Measurements from ENCODE around the gene PDCL2.
A peak's percentile ranks its signal among the peaks of the same experiment; 100 is the strongest.
"Not testable (repeated sequence)": the region's sequence is repeated elsewhere in the genome, so short reads cannot be mapped to it uniquely, and the experiment has no call there.

Gene PDCL2

DNA sequence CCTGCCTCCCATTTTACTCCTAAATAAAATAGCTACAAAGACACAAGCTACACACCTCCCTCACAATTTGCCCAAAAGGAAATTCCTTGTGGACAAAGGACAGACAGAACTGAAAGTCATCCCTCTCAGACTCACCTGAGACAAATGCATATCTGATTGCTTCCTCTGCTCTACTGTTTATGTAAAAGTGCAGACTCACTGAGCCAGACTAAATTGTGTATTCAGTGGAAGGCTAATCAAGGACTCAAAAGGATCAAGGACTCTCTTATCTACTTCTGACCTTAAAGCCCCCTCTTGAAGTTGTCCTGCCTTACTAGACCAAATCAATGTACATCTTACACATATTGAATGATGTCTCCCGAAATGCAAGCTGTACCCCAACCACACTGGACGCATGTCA lies 3.9 kb downstream of the PDCL2 start:
- no peak for DNase-seq (ENCODE audit: low read depth)

DNA sequence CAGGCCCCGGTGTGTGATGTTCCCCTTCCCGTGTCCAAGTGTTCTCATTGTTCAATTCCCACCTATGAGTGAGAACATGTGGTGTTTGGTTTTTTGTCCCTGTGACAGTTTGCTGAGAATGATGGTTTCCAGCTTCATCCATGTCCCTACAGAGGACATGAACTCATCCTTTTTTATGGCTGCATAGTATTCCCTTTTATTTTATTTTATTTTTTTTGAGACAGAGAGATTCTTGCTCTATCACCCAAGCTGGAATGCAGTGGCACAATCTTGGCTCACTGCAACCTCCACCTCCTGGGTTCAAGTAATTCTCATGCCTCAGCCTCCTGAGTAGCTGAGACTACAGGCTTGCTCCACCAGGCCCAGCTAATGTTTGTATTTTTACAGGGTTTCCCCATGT lies 9.3 kb downstream of the PDCL2 start:
- DNase-seq (ENCODE audit: low read depth) = not testable (repeated sequence)

DNA sequence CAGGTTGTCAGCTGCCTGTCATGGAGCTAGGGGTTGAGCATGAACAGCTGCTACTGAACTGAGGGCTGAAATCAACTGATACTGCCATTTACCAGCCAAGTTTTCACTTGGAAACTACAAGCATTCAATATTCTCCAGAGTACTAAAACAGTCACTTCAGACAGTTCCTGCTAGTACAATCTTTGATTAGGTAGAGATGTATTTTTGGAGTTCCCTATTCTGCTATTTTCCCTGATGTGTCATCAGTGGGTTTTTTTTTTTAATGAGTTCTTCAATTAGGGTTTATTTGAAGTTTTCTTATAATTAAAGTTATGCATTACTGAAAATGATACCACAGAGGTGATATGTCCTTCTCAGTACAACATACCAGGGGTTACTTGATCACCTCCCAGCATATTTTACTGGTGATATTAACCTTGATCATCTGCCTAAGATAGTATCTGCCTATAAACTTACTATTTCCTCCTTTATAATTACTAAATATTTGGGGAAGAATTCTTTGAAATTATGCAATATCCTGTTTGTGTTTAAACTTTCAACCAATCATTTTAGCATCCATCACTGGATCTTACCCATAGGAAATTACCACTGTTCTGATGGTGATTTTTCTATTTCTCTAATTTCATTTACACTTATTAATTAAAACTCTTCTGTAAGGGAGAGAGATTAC lies 13.6 kb downstream of the PDCL2 start:
- no peak for DNase-seq (ENCODE audit: low read depth)

DNA sequence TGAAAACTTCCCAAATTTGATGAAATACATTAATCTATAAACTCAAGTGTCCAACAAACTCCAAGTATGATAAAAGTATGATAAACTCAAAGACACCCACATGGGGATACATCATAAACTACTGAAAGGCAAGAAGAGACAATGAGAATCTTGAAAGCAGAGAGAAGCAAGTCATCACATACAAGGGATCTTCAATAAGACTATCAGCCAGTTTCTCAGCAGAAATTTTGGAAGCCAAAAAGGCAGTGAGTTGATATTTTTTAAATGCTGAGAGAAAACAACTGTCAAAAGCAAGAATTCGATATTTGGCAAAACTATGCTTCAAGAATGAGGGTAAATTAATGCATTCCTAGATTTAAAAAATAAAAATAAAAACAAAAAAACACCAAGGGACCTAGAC lies 16.5 kb downstream of the PDCL2 start:
- no peak for DNase-seq (ENCODE audit: low read depth)

DNA sequence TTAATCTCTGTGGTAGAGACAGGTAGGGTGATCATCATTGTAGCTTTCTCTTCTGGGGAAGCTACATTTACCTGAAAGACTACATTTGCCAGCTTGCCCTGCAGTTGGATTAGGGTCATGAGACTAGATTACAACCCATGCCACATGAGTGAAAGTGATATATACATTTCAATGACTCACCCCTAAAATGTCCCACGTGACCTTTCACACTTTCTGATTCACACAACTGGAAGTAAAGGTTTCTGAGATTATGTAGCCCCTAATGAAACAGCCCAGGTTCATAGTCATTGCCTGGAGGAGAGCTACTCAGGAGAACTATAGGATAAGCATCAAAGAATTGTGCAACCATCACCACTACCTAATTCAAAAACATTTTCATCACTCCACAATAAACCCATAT lies 17.8 kb downstream of the PDCL2 start:
- DNase-seq (ENCODE audit: low read depth) = no peak

DNA sequence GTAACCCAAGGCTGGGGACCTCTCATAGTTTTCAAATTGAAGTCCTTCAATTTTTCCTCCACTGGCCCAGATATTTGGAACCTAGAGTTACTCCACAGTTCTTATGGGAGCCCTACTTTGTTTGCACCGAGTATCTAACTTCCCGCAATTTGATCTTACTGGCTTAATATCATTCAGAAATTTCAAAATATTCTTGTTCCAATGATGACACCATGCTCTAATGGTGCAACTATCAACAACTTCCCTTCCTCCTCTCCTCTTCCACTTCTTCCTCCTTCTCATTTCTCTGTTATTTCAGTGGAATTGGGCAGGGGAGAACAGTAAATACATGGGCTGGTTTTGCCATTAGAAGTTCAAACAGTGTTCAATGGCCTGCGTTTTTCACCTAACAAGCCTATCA lies 20.2 kb downstream of the PDCL2 start:
- no peak for DNase-seq (ENCODE audit: low read depth)

DNA sequence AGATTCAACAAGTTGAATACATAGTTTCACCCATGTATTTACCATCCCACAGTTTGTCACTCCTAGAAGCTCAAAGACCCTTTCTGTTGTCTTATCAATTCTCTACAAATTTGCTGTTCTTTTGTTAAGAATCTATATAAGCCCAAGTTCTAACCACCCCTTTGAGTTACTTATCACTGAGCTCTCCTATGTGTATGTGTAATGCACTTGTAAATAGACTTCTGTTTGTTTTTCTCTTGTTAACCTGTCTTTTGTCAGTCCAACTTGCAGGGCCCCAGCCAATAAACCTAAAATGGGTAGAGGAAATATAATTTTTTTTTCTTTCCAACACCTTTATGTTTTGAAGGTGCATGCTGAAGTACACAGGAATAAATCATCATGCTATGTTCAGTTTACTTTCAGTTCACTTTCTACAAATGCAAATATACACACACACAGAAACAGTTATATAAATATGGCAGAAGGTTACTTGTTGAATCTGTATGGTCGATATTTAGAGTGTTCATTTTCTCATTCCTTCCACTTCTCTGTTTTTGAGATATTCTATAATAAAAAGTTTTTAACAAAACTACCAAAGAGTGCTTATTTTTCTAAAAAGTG lies 23.0 kb downstream of the PDCL2 start:
- DNase-seq (ENCODE audit: low read depth) = no peak

DNA sequence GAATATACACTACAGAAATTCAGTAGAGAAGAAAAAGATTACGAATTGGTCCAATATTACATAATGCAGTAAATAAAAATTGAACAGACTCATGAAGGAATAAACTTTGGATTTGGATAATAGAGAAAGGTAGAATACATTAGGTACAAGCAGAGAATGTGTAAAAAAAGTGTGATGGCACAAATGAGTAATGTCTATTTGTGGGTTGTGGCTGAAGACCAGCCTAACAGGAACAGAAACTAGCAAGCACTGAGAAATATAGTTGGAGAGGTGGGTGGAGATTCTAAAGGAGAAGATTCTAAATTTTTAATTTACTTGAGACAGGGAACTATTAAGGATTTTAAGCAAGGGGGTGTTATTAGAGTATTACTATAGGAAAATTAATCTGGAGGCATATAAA lies 30.2 kb downstream of the PDCL2 start:
- DNase-seq (ENCODE audit: low read depth) = no peak

DNA sequence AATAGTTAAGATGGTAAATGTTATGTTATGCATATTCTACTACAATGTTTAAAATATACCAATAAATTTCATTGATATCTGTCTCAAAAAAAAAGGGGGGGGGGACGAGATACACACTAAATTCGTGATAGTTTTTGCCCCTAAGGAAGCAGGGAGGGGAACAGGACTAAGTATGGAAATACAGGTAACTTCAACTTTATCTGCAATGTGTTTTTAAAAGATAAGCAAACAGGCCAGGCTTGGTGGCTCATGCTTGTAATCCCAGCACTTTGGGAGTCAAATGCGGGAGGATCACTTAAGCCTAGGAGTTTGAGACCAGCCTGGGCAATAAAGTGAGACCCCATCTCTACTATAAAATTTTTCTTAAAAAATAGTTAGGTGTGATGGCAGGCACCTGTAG lies 31.9 kb downstream of the PDCL2 start:
- no peak for DNase-seq (ENCODE audit: low read depth)

DNA sequence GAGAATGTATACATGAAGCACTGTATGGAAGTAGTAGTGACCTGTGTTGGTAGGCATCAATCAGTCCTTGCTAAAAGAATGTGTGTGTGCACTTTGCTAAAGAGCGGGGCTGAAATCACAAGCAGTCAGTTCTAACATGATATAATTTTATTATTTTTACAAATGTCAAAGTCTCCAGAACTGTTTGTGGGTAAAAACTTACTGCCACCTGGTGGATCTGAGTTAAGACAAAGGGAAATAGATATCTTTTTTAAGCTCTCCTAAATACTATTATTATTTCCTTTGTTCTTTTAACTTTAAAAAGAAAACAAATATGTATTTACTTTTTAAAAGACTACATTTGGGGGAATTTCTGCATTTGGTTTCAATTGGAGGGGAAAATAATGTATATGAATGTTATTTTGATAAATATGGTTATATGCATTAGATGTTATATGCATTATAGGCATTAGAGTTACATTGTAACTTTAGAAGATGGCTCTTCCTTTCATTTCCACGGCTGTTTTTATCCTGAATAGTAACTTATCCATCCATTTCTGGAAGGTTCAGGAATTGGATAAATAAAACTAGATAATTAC lies 37.5 kb downstream of the PDCL2 start:
- DNase-seq (ENCODE audit: low read depth) = peak; percentile 43

DNA sequence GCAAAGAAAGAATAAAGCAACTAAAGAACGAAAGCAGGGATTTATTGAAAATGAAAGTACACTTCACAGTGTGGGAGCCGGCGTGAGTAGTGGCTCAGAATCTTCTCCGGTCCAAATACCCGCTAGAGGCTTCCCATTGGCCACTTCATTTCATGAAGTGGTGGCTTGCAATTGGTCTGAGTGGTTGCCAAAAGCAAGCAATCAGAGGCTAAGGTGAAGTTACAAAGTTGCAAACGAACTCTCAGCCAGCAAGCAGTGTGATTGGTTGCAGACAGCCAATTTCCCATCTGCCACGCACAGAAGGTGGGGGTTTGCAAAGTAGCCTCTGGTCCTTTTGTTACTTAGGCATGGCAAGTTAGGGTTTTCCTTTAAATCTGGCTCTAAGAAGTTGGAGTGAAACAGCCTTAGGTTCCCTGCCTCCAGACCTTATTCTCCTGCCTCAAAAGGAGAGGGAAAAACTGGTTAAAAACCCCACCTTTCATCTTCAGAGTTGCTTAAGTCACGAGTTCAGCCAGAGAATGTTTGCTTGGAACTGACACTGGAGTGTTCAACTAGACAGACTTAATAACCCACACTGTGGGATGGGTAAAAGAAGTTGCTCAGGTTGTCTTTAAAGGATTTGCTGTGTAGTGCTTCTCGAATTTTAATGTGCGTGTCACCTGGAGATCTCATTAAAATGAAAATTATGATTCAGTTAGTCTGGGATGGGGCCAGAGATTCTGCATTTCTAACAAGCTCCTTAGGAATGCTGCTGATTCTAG lies 38.4 kb downstream of the PDCL2 start:
- DNase-seq (ENCODE audit: low read depth) = peak; percentile 83

DNA sequence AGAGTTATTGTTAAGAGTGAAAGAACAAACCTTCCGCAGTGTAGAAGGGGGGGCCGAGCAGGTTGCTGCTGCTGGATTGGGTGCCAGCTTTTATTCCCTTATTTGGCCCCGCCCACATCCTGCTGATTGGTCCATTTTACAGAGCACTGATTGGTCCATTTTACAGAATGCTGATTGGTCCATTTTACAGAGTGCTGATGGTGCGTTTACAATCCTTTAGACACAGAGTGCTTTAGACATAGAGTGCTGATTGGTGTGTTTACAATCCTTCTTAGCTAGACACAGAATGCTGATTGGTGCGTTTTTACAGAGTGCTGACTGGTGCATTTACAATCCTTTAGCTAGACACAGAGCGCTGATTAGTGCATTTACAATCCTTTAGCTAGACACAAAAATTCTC lies 40.1 kb downstream of the PDCL2 start:
- not testable (repeated sequence) for DNase-seq (ENCODE audit: low read depth)

DNA sequence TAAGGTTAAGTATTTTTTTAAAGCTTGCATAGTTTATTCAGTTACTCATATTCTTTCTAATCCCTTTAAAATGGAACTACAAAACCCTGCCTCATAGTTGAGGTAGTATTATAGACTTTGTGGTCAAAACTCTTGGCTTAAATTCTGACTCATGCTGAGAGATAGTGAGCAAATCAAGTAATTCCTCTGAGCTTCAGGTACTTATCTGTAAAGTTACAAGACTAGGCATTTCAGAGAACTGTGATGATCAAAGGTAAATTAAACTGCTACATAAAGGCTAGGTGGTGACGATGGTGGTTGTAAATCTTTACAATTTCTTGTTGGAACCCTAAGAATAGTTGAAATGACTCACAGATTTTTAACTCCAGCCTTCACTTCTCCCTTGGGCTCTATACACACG lies 42.2 kb downstream of the PDCL2 start:
- peak; percentile 31 for DNase-seq (ENCODE audit: low read depth)

DNA sequence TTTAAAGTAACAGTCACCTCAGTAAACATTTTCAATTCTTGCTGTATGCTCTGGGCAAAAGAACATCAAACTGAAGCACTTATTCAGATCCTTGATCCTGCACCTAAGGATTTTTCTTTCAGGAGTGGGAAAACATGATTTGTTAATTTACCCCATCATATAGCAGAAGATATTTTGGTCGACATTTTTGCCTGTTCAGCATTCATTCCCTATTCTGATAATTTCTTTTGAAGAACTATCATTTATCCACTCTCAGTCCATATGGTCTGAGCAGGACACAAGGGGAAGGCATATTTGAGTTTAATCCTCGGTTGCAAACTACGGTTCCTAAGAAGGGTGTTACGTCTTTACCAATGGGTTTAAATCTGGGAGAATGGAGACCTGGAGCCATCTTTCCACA lies 44.1 kb downstream of the PDCL2 start:
- no peak for DNase-seq (ENCODE audit: low read depth)

DNA sequence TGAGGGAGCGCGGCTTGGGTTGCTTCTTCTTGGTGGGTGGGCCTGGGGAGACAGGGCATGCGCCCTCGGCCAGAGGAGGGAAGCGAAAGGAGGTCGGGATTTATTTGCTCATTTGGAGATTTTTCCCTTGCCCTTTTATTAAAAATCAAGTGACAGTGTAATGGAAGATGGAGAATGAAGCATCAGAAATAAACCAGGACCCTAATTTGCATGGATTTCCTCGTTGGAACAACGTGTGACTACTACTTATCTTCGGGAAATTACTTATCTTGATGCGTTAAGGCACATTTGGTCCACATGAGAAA lies 44.6 kb downstream of the PDCL2 start:
- no peak for DNase-seq (ENCODE audit: low read depth)

DNA sequence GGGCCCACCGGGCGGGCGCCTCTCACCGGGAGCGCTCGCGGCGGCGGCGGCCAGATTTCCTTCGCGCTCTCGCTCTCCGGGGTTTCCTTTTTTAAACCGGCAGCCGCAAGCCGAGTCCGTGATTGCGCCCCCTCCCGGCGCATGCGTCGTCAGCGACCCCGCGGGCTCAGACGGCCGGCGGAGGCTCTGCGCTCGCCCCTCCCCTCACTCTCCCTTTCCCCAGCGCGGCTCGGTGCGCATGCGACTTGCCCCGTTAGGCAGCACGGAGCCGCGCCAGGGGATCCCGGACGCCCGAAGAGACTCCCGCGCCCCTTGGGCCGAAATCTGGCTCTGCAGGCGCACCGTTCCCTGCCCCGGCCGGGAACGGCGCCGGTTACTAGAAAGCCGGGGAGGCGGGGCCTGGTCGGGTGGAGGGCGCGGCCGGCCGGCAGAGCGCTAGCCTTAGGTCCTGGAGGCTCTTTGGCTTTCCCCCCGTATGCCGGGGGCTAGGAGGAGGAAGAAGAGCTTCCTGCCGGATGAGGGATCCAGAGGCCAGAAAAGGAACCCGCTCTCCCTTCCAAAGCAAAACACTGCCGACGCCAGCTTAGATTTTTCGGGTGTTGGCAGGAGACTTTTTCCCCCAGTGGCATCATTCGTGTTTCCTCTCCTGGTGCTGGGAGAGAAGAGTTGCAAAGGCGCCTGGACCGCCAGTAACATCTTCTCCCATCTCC lies 45.1 kb downstream of the PDCL2 start, which contains the start of gene CLOCK:
Gene CLOCK (minus strand): TSS at position 154 of the 710 bp plus-strand sequence. CDS start 64,124 bp downstream, outside the sequence.
- DNase-seq (ENCODE audit: low read depth) = peak; percentile 72

DNA sequence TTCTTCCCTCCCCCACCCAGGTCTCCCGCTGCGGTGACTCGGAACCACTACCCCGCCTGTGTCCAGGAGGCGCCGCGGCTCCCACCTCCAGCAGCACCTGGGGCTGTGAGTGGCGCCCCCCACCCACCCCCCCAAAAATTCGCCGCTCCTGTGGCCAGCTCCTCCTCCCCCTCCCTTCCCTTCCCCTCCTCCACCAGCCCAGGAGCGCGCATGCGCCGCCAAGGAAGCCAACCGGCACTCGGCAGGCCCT lies 45.6 kb downstream of the PDCL2 start:
- no peak for DNase-seq (ENCODE audit: low read depth)

DNA sequence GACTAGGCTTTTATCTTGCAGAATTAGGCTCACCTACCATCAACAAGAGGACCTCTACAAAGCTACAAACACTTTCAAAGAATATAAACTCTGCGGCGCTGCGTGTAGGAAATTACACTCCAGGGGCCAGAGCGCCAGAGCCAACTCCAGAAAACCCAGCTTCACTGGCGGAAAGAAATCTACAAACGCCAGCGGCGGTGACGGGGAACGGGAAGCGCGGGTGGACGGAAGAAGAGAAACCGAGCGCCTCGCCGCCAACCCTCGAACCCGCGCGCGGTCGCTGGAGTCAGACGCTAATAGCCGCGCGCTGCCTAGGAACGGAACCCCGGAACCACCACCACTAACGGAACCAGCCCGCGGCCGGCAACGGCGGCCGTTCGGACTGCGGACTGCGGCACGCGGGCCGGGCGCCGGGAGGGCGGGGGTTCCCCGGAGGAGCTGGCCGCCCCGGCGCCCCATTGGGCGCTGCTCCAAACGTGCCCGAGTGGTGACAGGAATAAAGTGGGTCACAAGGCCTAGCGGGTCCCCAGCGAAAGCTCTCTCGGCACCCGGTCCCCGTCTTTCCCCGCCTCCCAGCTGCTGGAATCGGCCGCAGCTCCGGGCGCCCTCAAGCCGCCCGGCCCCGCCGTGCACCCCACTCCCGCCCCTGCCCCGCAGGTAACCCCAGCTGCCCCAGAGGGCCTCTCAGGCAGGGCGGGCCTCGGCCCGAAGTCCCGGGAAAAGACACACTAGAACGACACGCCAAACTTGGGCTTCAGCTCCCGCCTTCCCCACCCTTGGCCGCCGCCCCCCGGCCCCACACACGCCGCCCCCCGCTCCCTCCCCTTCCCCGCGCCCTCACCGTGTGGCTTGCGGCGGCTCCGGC lies 46.2 kb downstream of the PDCL2 start:
- peak; percentile 44 for DNase-seq (ENCODE audit: low read depth)

DNA sequence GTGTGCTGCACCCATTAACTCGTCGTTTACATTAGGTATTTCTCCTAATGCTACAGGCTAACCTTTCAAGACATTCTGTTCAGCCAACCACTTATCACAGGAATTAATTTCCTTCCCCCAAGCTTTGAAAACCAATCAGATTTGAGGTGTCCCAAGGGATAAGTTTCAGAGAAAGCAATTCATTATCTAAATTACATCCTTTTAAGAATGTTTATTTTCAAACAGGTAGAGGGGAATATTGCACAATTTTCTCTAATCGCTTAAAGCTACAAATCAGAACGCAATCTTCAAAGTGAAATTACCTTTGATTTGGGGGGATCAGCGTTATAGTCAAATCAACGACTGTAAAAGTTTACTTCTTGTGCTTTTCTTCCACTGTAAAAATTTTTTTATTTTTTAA lies 46.9 kb downstream of the PDCL2 start:
- no peak for DNase-seq (ENCODE audit: low read depth)

DNA sequence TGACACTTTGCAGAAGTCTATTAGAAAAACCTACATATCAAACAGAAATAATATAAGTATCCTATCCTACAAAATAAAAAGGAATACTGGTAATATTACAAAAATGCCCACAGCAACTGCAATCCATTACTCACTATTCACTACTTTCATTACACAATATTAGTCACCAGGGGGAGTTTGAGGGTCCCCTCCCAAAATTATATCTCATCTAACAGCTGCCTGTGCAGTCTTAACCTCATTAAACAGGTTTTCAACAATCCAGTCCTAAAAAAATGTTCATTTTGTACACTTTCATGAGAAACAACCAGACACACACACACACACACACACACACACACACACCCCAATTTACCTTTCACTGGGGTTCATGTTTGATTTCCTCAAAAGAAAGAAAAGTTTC lies 48.2 kb downstream of the PDCL2 start:
- no peak for DNase-seq (ENCODE audit: low read depth)

DNA sequence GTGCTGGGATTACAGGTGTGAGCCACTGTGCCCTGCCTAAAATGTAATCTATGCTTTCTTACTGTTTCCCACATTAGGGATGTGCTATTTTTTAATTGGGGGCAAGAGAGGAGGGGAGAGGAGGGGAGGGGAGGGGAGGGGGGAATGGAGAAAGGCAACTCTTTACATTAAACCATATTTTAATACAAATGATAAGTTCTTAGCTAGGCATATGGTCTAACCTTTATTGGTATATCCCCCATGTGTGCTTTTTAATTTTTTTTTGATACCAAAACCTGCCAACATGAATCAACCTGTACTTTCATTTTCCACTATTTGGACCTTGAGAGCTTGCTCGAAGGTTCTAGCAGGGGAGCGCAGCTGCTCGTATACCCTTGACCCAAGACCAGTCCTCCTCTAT lies 51.8 kb downstream of the PDCL2 start:
- DNase-seq (ENCODE audit: low read depth) = no peak

DNA sequence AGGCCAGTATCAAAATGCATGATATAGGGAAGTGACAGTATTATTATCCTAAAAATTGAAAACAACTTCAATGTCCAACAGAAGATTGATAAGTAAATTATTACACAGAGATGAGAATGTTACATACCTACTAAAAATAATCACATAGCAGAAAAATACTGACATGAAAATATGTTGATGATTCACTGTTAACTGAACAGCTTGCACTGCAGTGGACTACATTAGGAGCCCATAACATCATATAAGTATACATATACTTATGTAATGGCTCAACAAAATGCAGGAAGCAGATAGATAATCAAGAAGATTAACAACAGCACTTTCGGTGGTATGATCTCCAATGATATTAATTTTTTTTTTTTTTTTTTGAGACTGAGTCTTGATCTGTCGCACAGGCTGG lies 52.4 kb downstream of the PDCL2 start:
- DNase-seq (ENCODE audit: low read depth) = no peak

Data from stromal cell of bone marrow (primary cell).